Superior temporal gyrus (tissue), 1 donor: ENCODE data around the gene IL22RA2.

Experiments used
- DNase-seq: peaks from one replicate; pipeline ENCODE4 v3.0.0-alpha.2; 2016; ENCODE audit errors: extremely low spot score

Gene IL22RA2

GRCh38 chr6:137095651-137096238 is 77.7 kb downstream of the IL22RA2 start:
- peak; percentile 47 for DNase-seq

GRCh38 chr6:137095093-137095492 is 78.4 kb downstream of the IL22RA2 start:
- no peak for DNase-seq

GRCh38 chr6:137094411-137095008 is 78.9 kb downstream of the IL22RA2 start:
- DNase-seq = peak; percentile 90
